Measurements from ENCODE around the gene CCR3.

CCR3 gene

DNA sequence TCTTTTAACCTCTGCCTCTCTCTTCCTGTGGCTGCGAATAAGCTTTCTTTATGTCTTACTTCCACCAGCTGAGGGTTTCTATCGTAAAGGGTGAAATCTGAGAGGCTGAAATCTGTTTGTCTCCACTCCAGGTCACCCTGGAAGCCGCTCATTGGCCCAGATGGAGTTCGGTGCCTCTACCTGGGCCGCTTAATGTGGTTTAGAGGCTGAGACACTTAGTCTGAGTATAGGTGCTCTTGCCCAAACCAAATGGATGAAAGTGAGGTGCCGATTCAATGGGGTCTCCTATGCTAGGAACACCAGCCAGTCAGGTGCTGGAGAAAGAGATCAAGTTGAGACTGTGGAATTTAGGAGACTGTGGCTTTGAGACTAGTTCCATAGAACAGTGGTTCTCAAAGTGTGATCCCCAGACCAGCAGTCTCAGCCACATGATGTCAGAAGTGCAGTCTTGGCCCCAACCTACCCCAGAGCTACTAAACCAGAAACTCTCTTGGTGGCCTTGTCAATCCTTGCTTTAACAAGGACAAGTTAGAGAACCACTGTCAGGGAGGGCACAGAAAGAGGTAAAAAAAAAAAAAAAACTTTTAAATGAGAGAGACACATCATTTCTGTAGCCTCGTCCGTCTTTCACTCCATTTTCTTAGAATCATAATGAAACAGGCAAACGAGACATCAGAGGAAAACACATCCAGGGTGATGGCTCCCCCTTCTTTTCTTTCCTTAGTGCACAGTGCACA is 56.8 kb downstream of the CCR3 start:
- DNase-seq (ENCODE audit: low read depth), result no peak

DNA sequence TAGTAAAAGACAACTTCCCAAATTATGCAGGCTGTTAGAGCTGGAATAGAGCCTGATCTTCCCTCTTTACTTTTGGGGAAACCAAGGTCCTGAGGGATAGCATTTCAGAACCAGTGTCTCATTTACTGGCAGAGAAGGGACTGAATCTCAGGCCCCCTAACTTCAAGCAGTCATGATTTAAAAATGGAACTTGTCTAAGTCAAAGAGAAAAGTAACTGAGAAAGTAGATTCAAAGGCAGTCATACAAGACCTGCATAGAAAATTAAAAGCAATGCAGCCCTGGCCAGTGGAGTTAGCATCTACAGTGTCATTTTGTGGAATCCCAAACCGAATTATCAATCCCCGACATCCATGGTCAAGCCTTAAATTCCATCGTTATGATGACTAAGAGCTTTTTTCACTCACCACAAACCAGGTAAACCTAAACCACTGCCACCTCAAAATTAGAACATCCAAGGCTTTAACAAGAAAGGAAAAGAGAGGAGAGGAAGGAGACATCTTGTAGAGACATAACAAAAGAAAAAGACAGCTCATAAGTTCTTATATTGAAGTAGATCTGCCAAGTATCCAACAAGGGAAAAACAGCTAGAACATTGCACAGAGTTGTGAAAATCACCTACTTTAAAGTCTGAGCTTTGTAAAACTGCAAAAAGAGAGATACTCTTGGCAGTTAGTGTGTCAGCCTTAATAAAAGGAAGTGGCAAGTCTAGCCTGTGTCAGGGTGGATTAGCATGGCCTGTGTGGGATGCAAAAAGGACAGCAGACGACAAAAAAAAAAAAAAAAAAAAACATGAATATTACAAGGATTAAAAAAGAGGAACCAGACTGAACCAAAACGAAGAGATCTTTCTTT is 57.6 kb downstream of the CCR3 start:
- no peak for DNase-seq (ENCODE audit: low read depth)

DNA sequence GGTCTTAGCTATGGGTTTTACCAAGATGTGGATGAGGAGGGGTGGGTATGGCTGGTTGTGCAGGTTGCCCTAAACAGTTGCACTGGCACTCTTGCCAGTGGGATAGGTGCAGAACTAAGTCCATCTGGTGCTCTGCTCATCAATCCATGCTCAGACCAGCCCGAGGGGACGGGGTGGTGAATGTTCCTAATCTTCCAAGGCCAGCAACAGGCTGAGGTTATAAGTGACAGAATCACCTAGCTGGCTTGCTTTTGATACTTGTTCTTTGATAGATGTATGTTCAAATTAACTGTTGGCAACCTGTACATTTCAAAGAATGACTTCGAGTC is 58.2 kb downstream of the CCR3 start:
- no peak for DNase-seq (ENCODE audit: low read depth)

DNA sequence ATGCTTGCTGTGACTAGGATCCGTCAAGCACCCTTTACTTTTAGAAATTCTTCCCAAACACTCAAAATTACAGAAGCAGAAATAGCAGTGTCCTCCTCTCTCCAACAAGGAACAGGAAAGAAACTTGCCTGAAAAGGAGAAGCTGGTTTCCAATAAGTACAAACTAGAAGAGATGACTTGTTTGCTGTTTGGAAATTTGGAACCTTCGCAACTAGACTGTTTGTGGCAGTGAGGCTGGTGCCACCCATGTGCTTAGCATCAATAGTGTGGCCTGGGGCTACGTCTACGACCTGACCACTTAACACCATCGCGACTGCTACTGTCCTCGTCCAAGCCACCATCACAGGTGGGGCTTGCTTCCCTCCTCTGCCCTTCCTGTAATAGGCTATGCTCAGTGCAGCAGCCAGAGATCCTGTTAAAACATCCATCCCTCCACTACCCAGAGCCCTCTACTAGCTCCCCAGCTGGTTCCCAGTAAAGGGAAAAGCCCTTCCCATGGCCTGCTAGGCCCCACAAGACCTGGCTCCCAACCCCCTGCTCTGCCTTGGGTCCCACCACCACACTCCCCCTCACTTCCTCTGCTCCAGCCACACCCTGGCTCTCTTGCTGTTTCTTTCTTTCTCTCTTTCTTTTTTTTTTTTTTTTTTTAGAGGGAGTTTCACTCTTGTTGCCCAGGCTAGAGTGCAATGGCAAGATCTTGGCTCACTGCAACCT is 59.0 kb downstream of the CCR3 start:
- DNase-seq (ENCODE audit: low read depth), result no peak

DNA sequence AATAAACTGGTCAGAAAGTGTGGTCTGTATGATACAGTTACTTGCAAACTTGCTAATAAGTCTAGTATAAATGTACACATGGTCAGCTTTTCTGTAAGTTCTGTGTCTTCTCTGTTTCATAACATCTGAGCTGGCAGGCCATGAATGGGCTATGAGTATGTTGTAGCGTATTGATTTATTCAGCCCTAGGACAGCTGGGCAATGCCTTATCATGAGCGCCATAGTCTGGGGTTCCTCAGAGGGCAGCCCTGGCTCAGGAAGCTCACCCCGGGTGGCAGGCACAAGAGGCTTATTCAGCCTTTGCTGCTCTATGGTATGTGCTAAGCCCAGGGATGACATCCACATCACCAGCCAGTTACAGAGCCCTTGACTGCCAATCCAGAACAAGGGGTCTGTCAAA is 61.0 kb downstream of the CCR3 start:
- DNase-seq (ENCODE audit: low read depth), result no peak

DNA sequence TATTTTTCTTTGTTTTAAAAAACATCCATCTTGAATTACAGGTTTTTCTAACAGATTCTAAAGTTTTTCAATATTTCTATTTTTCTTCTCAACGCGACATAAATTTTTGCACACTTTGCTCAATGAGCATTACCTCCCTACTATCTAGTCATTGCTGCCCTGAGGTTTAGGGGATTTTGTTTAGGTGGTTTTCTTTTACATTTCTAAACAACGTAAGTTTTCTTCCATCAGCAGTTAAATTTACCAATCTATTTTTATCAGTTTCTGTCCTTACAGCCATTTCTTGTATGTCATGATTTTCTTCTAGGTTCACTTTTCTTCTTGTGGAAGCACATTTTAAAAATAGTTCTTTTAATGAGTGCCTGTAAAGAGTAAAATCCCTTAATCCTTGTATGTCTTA is 62.5 kb downstream of the CCR3 start:
- DNase-seq (ENCODE audit: low read depth), result no peak

DNA sequence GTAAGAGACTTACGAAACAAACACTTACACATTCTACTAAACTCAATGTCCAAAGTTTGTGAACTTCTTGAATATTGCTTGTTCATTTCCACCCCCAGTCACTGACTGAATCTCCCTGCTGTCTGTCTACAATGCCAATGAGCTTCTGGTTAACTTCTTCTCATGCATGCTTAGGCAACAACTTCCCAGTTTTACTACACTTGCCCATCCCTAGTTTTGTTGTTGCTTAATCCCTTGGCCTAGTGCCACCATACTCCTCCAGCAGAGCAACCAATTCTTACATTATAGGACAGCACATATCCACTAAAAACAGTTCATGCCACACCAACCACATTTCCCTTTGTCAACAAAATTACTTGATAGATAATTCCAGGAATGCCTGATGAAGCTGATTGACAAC is 70.7 kb downstream of the CCR3 start:
- DNase-seq (ENCODE audit: low read depth), result peak; percentile 20

DNA sequence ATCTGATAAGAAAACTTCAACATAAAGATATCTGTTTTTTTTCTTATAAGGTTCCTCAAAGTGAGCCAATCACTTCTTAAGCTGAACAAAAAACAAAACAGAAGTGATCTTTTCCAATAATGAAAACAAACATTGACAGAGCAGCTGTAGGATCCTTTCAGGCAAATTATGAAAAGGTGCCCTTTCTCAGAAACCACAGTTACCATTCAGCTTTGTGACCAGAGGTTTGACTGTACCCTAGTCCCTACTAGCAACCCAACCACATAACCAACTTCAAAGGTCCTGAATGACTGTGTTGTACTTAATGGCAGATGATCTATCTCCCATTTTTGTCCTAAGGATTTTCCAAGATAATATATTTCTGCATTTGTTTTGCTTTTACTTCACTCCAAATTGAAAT is 72.3 kb downstream of the CCR3 start:
- no peak for DNase-seq (ENCODE audit: low read depth)

DNA sequence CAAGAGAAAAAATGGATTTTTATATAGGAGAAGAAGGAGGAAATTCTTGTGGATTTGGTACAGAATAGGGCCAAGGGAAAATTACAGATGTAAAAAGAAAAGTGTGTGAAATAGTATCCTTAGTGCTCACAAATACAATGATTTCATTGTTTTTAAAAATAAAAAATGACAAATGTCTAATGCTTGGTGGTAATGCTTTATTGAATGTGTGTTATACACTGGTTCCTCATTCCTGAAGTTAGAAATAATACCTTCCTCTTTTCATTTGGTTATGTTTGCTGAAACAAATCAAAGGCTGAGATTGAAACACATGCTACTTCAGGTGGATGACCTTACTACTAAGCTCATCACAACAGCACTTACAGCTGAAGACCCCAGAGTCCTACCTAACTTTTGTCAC is 73.9 kb downstream of the CCR3 start:
- no peak for DNase-seq (ENCODE audit: low read depth)
